HepG2 (cell line): ENCODE measurements around the gene ABO. TPM values are rescaled to one million over a fixed set of nuclear protein-coding genes. Genes with fewer than 3 reads are reported as not detected.

ENCODE experiments used
- ATAC-seq: fragments of 200-7000 bp; cut with Tn5 transposase; 3 replicates; pipeline ENCODE4 v1.9.1; 2020; ENCODE audit warnings: mild to moderate bottlenecking, moderate library complexity
- BruUV-seq: library from RNA; stranded (reverse); fragments of 400-500 nt; replicated peaks from 2 replicates; lab custom pipeline; 2021; lab: Mats Ljungman, UMichigan
- CTCF ChIA-PET: fragments of 300-600 bp; formaldehyde crosslinking; extraction: SDS; loops from one replicate; lab custom pipeline; 2021; ENCODE audit warnings: low total read pairs, inconsistent platforms, low intra/inter-chr PET ratio; lab: Yijun Ruan, JAX
- POLR2A ChIA-PET: fragments of 350-600 bp; sonication (Branson Sonifier 250); formaldehyde crosslinking; loops from one replicate; lab custom pipeline; 2020; ENCODE audit warnings: antibody characterized with exemption, inconsistent platforms; lab: Yijun Ruan, JAX
- DNase-seq: peaks from one replicate; pipeline ENCODE4 v3.0.0-alpha.2; 2015; ENCODE audit warnings: low spot score
- FAIRE-seq: peaks from 3 replicates; lab custom pipeline; 2011; peaks lifted over from hg19 to GRCh38; lab: Jason Lieb, UNC
- H2AFZ ChIP-seq: one replicate; pipeline ENCODE4 v1.6.1; 2011; ENCODE audit warnings: low read length, inconsistent platforms
- H3K27ac ChIP-seq: fragments of 300-600 bp; 3 replicates; pipeline ENCODE4 v1.8.0; 2011; ENCODE audit warnings: mixed run types, mild to moderate bottlenecking, mixed read lengths, low read length, inconsistent platforms; ENCODE audit not compliant: insufficient read depth; ENCODE audit errors: extremely low read length
- H3K27me3 ChIP-seq, 2 experiments: fragments of 200-600 bp in 1 of 2; 2 replicates in 1 of 2; 3 replicates in 1 of 2; pipeline versions ENCODE4 v1.6.0 to v1.8.0; 2011; ENCODE audit warnings: low read length in 2 of 2, mild to moderate bottlenecking in 2 of 2, moderate library complexity in 2 of 2, inconsistent platforms in 1 of 2; ENCODE audit not compliant: insufficient read depth in 2 of 2, control insufficient read depth in 1 of 2
- H3K36me3 ChIP-seq, 2 experiments: fragments of 200-600 bp in 1 of 2; replicated peaks in 1 of 2; 2 replicates in 1 of 2; 3 replicates in 1 of 2; pipeline versions ENCODE4 v1.5.1 to v1.8.0; 2011; ENCODE audit warnings: low read length in 2 of 2, inconsistent platforms in 1 of 2; ENCODE audit not compliant: insufficient read depth in 2 of 2, control insufficient read depth in 1 of 2
- H3K4me1 ChIP-seq: 2 replicates; pipeline ENCODE4 v1.5.1; 2012; ENCODE audit warnings: low read length, inconsistent platforms; ENCODE audit not compliant: insufficient read depth
- H3K4me2 ChIP-seq: 2 replicates; pipeline ENCODE4 v1.6.0; 2011; ENCODE audit warnings: low read depth, low read length, inconsistent platforms
- H3K4me3 ChIP-seq, 3 experiments: fragments of 200-600 bp in 1 of 3; sonication (generic), shearing (Covaris generic) in 1 of 3; replicated peaks in 1 of 3; 2 replicates each; pipeline ENCODE4 v1.5.1; 2011 to 2016; ENCODE audit warnings: low read length in 3 of 3, inconsistent platforms in 2 of 3, low read depth in 2 of 3, mild to moderate bottlenecking in 2 of 3, control low read depth in 1 of 3, mixed read lengths in 1 of 3; ENCODE audit not compliant: insufficient read depth in 1 of 3
- H3K79me2 ChIP-seq: one replicate; pipeline ENCODE4 v1.6.1; 2011; ENCODE audit warnings: low read length, inconsistent platforms; ENCODE audit not compliant: insufficient read depth
- H3K9ac ChIP-seq: 2 replicates; pipeline ENCODE4 v1.6.0; 2011; ENCODE audit warnings: mild to moderate bottlenecking, low read depth, low read length, inconsistent platforms; ENCODE audit not compliant: insufficient read depth
- H3K9me3 ChIP-seq: 2 replicates; pipeline ENCODE4 v1.5.1; 2012; ENCODE audit warnings: mild to moderate bottlenecking, low read length
- H4K20me1 ChIP-seq: 2 replicates; pipeline ENCODE4 v1.6.0; 2011; ENCODE audit warnings: inconsistent platforms, mild to moderate bottlenecking, low read length, moderate library complexity; ENCODE audit not compliant: insufficient read depth
- CHCHD3 ChIP-seq: sonication (generic); formaldehyde crosslinking; IDR thresholded peaks from 2 replicates; pipeline ENCODE4 v1.8.0; 2022; ENCODE audit warnings: mild to moderate bottlenecking, missing genetic modification reagents, moderate library complexity
- GTF2F1 ChIP-seq: fragments of 150-350 bp; IDR thresholded peaks from 2 replicates; pipeline ENCODE4 v1.6.1; 2014; ENCODE audit warnings: low read length
- HMGA1 ChIP-seq: sonication (generic); formaldehyde crosslinking; conservative IDR thresholded peaks from 2 replicates; pipeline ENCODE4 v1.4.0; 2020; ENCODE audit warnings: missing genetic modification reagents
- PAX8 ChIP-seq: sonication (generic); formaldehyde crosslinking; IDR thresholded peaks from 2 replicates; pipeline ENCODE4 v1.8.0; 2022; ENCODE audit warnings: mild to moderate bottlenecking, missing genetic modification reagents, borderline replicate concordance
- SPEN ChIP-seq: sonication (generic); formaldehyde crosslinking; IDR thresholded peaks from 2 replicates; pipeline ENCODE4 v1.5.1; 2020; ENCODE audit warnings: low read depth, mild to moderate bottlenecking, missing genetic modification reagents
- SRSF4 ChIP-seq: fragments of 200-400 bp; formaldehyde crosslinking; IDR thresholded peaks from one replicate; pipeline ENCODE4 v1.6.1; 2018; ENCODE audit warnings: mild to moderate bottlenecking, low read depth, low read length, moderate library complexity; ENCODE audit not compliant: poor library complexity, severe bottlenecking
- TMF1 ChIP-seq: sonication (generic); formaldehyde crosslinking; IDR thresholded peaks from 2 replicates; pipeline ENCODE4 v1.8.1; 2022; ENCODE audit warnings: low read depth, missing genetic modification reagents
- ZNF136 ChIP-seq: sonication (generic); formaldehyde crosslinking; IDR thresholded peaks from 2 replicates; pipeline ENCODE4 v1.8.1; 2022; ENCODE audit warnings: low read depth, mild to moderate bottlenecking, moderate library complexity, missing genetic modification reagents
- WGBS: methylation state at CpG from one replicate; pipeline ENCODE4 v1.1.6; 2017; ENCODE audit warnings: low lambda C conversion rate; 5-methylcytosine and 5-hydroxymethylcytosine counted together
- in situ Hi-C: cut with HindIII; loops from 2 replicates; pipeline ENCODE4 v1.10.0; 2017; ENCODE audit warnings: low pct_unique_long_range_greater_than_20kb; ENCODE audit not compliant: extremely low pct_ligation_motif_present
- intact Hi-C: fragments of 100-400 bp; cut with micrococcal nuclease; formaldehyde crosslinking; loops from one replicate; pipeline ENCODE4 v1.10.0; 2022; ENCODE audit not compliant: unreplicated experiment
- polyA plus RNA-seq, 8 experiments: library from polyadenylated mRNA; depleted of rRNA in 3 of 8; stranded (reverse) in 7 of 8; unstranded in 1 of 8; fragments of >200 nt; fragmentation: Illumina TruSeq in 4 of 8; extraction: Trizol in 4 of 8; gene quantifications; 2 replicates each; pipeline versions ENCODE4 v1.2.1 to v1.2.3, GENCODE V29; 2011 to 2016; ENCODE audit warnings: low read depth in 4 of 8, missing spikeins in 1 of 8, mixed read lengths in 1 of 8; ENCODE audit not compliant: insufficient read depth in 1 of 8
- total RNA-seq, 5 experiments: library from RNA; depleted of rRNA; stranded (reverse); fragments of >200 nt; fragmentation: Illumina TruSeq; extraction: Trizol; gene quantifications; 2 replicates each; pipeline ENCODE4 v1.2.3, GENCODE V29; 2016; ENCODE audit warnings: low read depth in 1 of 5
- TF ChIP-seq, protein P1 (sequence below): sonication (generic); formaldehyde crosslinking; IDR thresholded peaks from 2 replicates; pipeline ENCODE4 v1.5.0; 2020; ENCODE audit warnings: mild to moderate bottlenecking, missing genetic modification reagents, borderline replicate concordance

ABO gene
- total and polyA plus RNA-seq, 2 of the 13 experiments (the other 11 are each of a cell fraction or from before 2014, with no cell fraction given), result not detected

DNA sequence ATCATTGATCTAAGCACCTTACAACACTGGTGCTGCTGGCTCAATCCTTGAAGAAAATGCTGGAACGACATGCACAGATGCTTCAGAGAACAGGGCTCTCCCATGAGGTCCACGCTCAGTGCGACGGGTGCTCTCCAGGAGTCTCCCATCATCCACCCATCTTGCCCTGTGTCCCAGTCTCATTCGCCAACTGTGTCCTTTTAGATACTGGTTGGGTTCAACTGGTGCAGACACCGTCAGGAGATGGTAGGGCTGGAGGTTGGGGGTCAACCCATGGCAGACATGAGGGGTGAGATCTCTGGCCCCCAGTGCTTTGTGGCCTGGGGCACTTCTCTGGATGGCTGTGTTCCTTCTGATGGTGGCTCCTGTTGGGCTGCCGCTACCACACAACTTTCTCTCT lies 64.4 kb downstream of the ABO start:
- H3K36me3 ChIP-seq, result no peaks in the 10 kb centered on the region
- H3K79me2 ChIP-seq, result no peaks in the 10 kb centered on the region
- POLR2A ChIA-PET, result no interaction called here
- H3K27ac ChIP-seq, result no peak overlapping the region
- H3K4me3 ChIP-seq, result no peak overlapping the region
- in situ Hi-C loops (no loop called here), intact Hi-C loops (no loop called here)
- peaks cover 2 to 16% of the 10 kb centered on the region in 2 experiments; a peak in 2 of 5 replicates for H3K27me3 ChIP-seq
- no peak overlapping the region for H3K4me2 ChIP-seq
- H4K20me1 ChIP-seq, result no peaks in the 10 kb centered on the region
- 63% methylated on average over 4 of the region's 7 CpGs for WGBS
- no peaks in the 10 kb centered on the region for H3K9me3 ChIP-seq
- H3K9ac ChIP-seq, result no peak overlapping the region
- BruUV-seq, result no TSS peak
- CTCF ChIA-PET, result no interaction called here
- no peaks in the 10 kb centered on the region; the same call in 1 of the 2 replicates for H3K4me1 ChIP-seq
- no peak overlapping the region for H2AFZ ChIP-seq
- no peak for FAIRE-seq
- no peak for ATAC-seq
- no peak for DNase-seq
- TF ChIP-seq GTF2F1, result no peak
- TF ChIP-seq ZNF136 (CRISPR knock-in tag), result no peak
- no peak for TF ChIP-seq PAX8
- TF ChIP-seq, protein P1, sequence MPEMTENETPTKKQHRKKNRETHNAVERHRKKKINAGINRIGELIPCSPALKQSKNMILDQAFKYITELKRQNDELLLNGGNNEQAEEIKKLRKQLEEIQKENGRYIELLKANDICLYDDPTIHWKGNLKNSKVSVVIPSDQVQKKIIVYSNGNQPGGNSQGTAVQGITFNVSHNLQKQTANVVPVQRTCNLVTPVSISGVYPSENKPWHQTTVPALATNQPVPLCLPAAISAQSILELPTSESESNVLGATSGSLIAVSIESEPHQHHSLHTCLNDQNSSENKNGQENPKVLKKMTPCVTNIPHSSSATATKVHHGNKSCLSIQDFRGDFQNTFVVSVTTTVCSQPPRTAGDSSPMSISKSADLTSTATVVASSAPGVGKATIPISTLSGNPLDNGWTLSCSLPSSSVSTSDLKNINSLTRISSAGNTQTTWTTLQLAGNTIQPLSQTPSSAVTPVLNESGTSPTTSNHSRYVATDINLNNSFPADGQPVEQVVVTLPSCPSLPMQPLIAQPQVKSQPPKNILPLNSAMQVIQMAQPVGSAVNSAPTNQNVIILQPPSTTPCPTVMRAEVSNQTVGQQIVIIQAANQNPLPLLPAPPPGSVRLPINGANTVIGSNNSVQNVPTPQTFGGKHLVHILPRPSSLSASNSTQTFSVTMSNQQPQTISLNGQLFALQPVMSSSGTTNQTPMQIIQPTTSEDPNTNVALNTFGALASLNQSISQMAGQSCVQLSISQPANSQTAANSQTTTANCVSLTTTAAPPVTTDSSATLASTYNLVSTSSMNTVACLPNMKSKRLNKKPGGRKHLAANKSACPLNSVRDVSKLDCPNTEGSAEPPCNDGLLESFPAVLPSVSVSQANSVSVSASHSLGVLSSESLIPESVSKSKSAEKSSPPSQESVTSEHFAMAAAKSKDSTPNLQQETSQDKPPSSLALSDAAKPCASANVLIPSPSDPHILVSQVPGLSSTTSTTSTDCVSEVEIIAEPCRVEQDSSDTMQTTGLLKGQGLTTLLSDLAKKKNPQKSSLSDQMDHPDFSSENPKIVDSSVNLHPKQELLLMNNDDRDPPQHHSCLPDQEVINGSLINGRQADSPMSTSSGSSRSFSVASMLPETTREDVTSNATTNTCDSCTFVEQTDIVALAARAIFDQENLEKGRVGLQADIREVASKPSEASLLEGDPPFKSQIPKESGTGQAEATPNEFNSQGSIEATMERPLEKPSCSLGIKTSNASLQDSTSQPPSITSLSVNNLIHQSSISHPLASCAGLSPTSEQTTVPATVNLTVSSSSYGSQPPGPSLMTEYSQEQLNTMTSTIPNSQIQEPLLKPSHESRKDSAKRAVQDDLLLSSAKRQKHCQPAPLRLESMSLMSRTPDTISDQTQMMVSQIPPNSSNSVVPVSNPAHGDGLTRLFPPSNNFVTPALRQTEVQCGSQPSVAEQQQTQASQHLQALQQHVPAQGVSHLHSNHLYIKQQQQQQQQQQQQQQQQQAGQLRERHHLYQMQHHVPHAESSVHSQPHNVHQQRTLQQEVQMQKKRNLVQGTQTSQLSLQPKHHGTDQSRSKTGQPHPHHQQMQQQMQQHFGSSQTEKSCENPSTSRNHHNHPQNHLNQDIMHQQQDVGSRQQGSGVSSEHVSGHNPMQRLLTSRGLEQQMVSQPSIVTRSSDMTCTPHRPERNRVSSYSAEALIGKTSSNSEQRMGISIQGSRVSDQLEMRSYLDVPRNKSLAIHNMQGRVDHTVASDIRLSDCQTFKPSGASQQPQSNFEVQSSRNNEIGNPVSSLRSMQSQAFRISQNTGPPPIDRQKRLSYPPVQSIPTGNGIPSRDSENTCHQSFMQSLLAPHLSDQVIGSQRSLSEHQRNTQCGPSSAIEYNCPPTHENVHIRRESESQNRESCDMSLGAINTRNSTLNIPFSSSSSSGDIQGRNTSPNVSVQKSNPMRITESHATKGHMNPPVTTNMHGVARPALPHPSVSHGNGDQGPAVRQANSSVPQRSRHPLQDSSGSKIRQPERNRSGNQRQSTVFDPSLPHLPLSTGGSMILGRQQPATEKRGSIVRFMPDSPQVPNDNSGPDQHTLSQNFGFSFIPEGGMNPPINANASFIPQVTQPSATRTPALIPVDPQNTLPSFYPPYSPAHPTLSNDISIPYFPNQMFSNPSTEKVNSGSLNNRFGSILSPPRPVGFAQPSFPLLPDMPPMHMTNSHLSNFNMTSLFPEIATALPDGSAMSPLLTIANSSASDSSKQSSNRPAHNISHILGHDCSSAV (CRISPR knock-in tag), result no peak
- TF ChIP-seq TMF1, result no peak
- TF ChIP-seq SPEN (CRISPR knock-in tag), result no peak
- no peak for TF ChIP-seq SRSF4
- TF ChIP-seq CHCHD3 (CRISPR knock-in tag), result no peak
- TF ChIP-seq HMGA1, result no peak
